Naive thymus-derived CD4-positive, alpha-beta T cell (primary cell): Measurements from ENCODE around the gene MRPL34. TPM values are rescaled to one million over a fixed set of nuclear protein-coding genes. Genes with fewer than 3 reads are reported as not detected.

ENCODE experiments used
- ATAC-seq: fragments of 150-1000 bp; cut with Tn5 transposase; 2 replicates; pipeline ENCODE4 v1.10.0; 2021; ENCODE audit warnings: mild to moderate bottlenecking, moderate library complexity
- CTCF ChIA-PET: fragments of 350-600 bp; sonication (Branson Sonifier 250); formaldehyde crosslinking; loops from one replicate; lab custom pipeline; 2021; ENCODE audit warnings: antibody characterized with exemption; lab: Charles Lee
- POLR2A ChIA-PET: fragments of 350-600 bp; sonication (Branson Sonifier 250); formaldehyde crosslinking; loops from one replicate; lab custom pipeline; 2021; ENCODE audit warnings: antibody characterized with exemption, inconsistent platforms; lab: Charles Lee
- DNase-seq, 9 donors: peaks; one replicate each; pipeline versions ENCODE4 v3.0.0 to v3.0.0-alpha.2; 2020 to 2022; ENCODE audit warnings: mixed read lengths in 1 of 9
- H3K27ac ChIP-seq: one replicate; pipeline ENCODE4 v1.7.0; 2013; ENCODE audit warnings: mild to moderate bottlenecking, low read depth, low read length, moderate library complexity
- H3K27me3 ChIP-seq, 2 donors: one replicate each; pipeline ENCODE4 v1.7.0; 2013; ENCODE audit warnings: low read length in 2 of 2, mild to moderate bottlenecking in 2 of 2, moderate library complexity in 2 of 2; ENCODE audit not compliant: control insufficient read depth in 2 of 2, insufficient read depth in 2 of 2
- H3K36me3 ChIP-seq, 3 experiments: 1 replicate in 2 of 3; 2 replicates in 1 of 3; pipeline ENCODE4 v1.7.0; 2013; ENCODE audit warnings: low read length in 3 of 3, mild to moderate bottlenecking in 3 of 3, moderate library complexity in 1 of 3; ENCODE audit not compliant: insufficient read depth in 3 of 3, control insufficient read depth in 2 of 3
- H3K4me1 ChIP-seq, 2 donors: one replicate each; pipeline ENCODE4 v1.7.0; 2013; ENCODE audit warnings: low read length in 2 of 2, mild to moderate bottlenecking in 2 of 2, moderate library complexity in 1 of 2; ENCODE audit not compliant: control insufficient read depth in 2 of 2, insufficient read depth in 2 of 2
- H3K4me3 ChIP-seq: 2 replicates; pipeline ENCODE4 v1.7.0; 2013; ENCODE audit warnings: mild to moderate bottlenecking, low read length
- H3K9me3 ChIP-seq, 3 experiments: 1 replicate in 2 of 3; 2 replicates in 1 of 3; pipeline ENCODE4 v1.7.0; 2013; ENCODE audit warnings: low read length in 3 of 3; ENCODE audit not compliant: control insufficient read depth in 2 of 3
- H3K27ac Mint-ChIP-seq, 9 donors: one replicate each; pipeline ENCODE4 v1.8.0; 2020 to 2022; ENCODE audit warnings: mixed read lengths in 9 of 9, mild to moderate bottlenecking in 8 of 9, moderate library complexity in 5 of 9, inconsistent platforms in 2 of 9
- H3K27me3 Mint-ChIP-seq, 5 donors: one replicate each; pipeline ENCODE4 v1.8.0; 2021 to 2022; ENCODE audit warnings: mixed read lengths in 5 of 5, mild to moderate bottlenecking in 1 of 5
- H3K36me3 Mint-ChIP-seq, 5 donors: one replicate each; pipeline ENCODE4 v1.8.0; 2020 to 2022; ENCODE audit warnings: mixed read lengths in 5 of 5, mild to moderate bottlenecking in 3 of 5, inconsistent platforms in 1 of 5
- H3K4me1 Mint-ChIP-seq, 7 donors: one replicate each; pipeline ENCODE4 v1.8.0; 2020 to 2022; ENCODE audit warnings: mixed read lengths in 7 of 7, mild to moderate bottlenecking in 3 of 7, inconsistent platforms in 1 of 7
- H3K4me3 Mint-ChIP-seq, 10 donors: one replicate each; pipeline ENCODE4 v1.8.0; 2020 to 2022; ENCODE audit warnings: mild to moderate bottlenecking in 10 of 10, mixed read lengths in 10 of 10, moderate library complexity in 6 of 10, inconsistent platforms in 2 of 10
- H3K9me3 Mint-ChIP-seq, 11 donors: one replicate each; pipeline ENCODE4 v1.8.0; 2020 to 2022; ENCODE audit warnings: mixed read lengths in 11 of 11, mild to moderate bottlenecking in 4 of 11, inconsistent platforms in 1 of 11, moderate library complexity in 1 of 11
- intact Hi-C, 2 donors: fragments of 100-400 bp; cut with micrococcal nuclease; formaldehyde crosslinking; loops; one replicate each; pipeline ENCODE4 v1.15.1; 2023
- polyA plus RNA-seq, 2 donors: library from polyadenylated mRNA; unstranded; fragments of 300-500 nt; fragmentation: Illumina TruSeq; gene quantifications; one replicate each; pipeline ENCODE4 v1.2.3, GENCODE V29; 2021
- total RNA-seq, 6 experiments: library from RNA in 5 of 6; stranded (reverse) in 5 of 6; gene quantifications; 1 replicate in 5 of 6; 2 replicates in 1 of 6; pipeline ENCODE4 v1.2.3 and lab custom pipeline; 2021 to 2026

Gene MRPL34
- total RNA-seq (10 to 100 TPM; 37.0 to 76.0 (median 73.3) TPM), polyA plus RNA-seq (100 to 1,000 TPM; 203 to 217 TPM), total RNA-seq (lab: John Stamatoyannopoulos, UW) (9.6 reads per million, percentile 35 among the genes with 10 or more reads in this experiment)

- intact Hi-C loops = loop anchor here (1.0 to 10.0 kb wide), 13 partner anchors 13 to 1928 kb away; partner anchors contain the start of genes BABAM1 (in 2 of the 2), C19orf44 (in 2 of the 2), CALR3 (in 2 of the 2) and HAUS8 (in 2 of the 2)
- Mint-ChIP-seq H3K4me3 (peak within 1 kb of the TSS; percentile 82 to 94 (median 90)), H3K9me3 (no peaks in the 10 kb centered on the region), H3K36me3 (peaks cover 0 to 6% (median 0%) of the 10 kb centered on the region in 5 donors), H3K4me1 (peaks cover 28 to 64% (median 57%) of the 10 kb centered on the region in 7 donors), H3K27me3 (no peaks in the 10 kb centered on the region), H3K27ac (peak within 1 kb of the TSS; percentile 82 to 93 (median 90))
- ChIA-PET POLR2A (interaction anchor here (0.6 to 5.8 kb wide), 17 partner anchors 13 to 939 kb away, joined by 3 to 56 read pairs (median 5); partner anchors contain the start of genes ANKLE1, ANO8, BABAM1 and GTPBP3), CTCF (interaction anchor here (0.6 to 1.3 kb wide), 8 partner anchors 9 to 588 kb away, joined by 3 to 5 read pairs (median 3); partner anchors contain the start of genes ANO8 and BABAM1)
- ATAC-seq (peak; percentile 65), DNase-seq (peak; percentile 81 to 96 (median 93))
- H3K4me1 ChIP-seq = peaks cover 22 to 32% of the 10 kb centered on the region in 2 donors
- H3K27me3 ChIP-seq = no peaks in the 10 kb centered on the region
- peaks cover 0 to 8% (median 0%) of the 10 kb centered on the region in 3 experiments for H3K36me3 ChIP-seq
- H3K9me3 ChIP-seq = no peaks in the 10 kb centered on the region
- peak within 1 kb of the TSS; percentile 81 for H3K27ac ChIP-seq
- H3K4me3 ChIP-seq = peak within 1 kb of the TSS; percentile 93
These were observed at the start of gene MRPL34 for GRCh38 chr19:17305517-17306284. MRPL34 (plus strand) TSS chr19:17305872; CDS start chr19:17305893, 21 bp downstream.

GRCh38 chr19:17256130-17256529 is 49.5 kb upstream of the MRPL34 start:
- ChIA-PET POLR2A (interaction anchor here (0.6 to 1.4 kb wide), 3 partner anchors 10 to 79 kb away, joined by 3 to 8 read pairs (median 3); partner anchors contain the start of gene BABAM1), CTCF (interaction anchor here (1.3 kb wide), 1 partner anchor 27 kb away, joined by 3 read pairs; no protein-coding TSS in a partner anchor)
- ATAC-seq = no peak
- no peak overlapping the region for H3K27ac Mint-ChIP-seq
- H3K36me3 ChIP-seq = no peaks in the 10 kb centered on the region
- no peak overlapping the region for H3K4me3 ChIP-seq
- no peak overlapping the region for H3K27ac ChIP-seq
- no peaks in the 10 kb centered on the region for H3K4me1 ChIP-seq
- peaks cover 4 to 7% (median 5%) of the 10 kb centered on the region in 7 donors for H3K4me1 Mint-ChIP-seq
- H3K9me3 ChIP-seq = no peaks in the 10 kb centered on the region
- H3K9me3 Mint-ChIP-seq = no peaks in the 10 kb centered on the region
- no peak overlapping the region for H3K4me3 Mint-ChIP-seq
- DNase-seq = no peak
- no peaks in the 10 kb centered on the region for H3K36me3 Mint-ChIP-seq
- intact Hi-C loops = no loop called here
- H3K27me3 ChIP-seq = no peaks in the 10 kb centered on the region
- no peaks in the 10 kb centered on the region for H3K27me3 Mint-ChIP-seq

- Mint-ChIP-seq H3K27me3 (no peaks in the 10 kb centered on the region), H3K36me3 (no peaks in the 10 kb centered on the region), H3K4me3 (no peak overlapping the region), H3K27ac (no peak overlapping the region), H3K9me3 (no peaks in the 10 kb centered on the region), H3K4me1 (peaks cover 4 to 8% (median 6%) of the 10 kb centered on the region in 7 donors)
- Histone ChIP-seq H3K36me3 (no peaks in the 10 kb centered on the region), H3K4me1 (no peaks in the 10 kb centered on the region), H3K27ac (no peak overlapping the region), H3K9me3 (no peaks in the 10 kb centered on the region), H3K4me3 (no peak overlapping the region), H3K27me3 (no peaks in the 10 kb centered on the region)
- DNase-seq (no peak), ATAC-seq (no peak)
- POLR2A ChIA-PET = interaction anchor here (0.6 to 3.5 kb wide), 6 partner anchors 8 to 112 kb away, joined by 3 to 11 read pairs (median 5); partner anchors contain the start of genes ANKLE1 and BABAM1
- intact Hi-C loops = no loop called here
- CTCF ChIA-PET = interaction anchor here (0.8 to 6.0 kb wide), 9 partner anchors 9 to 193 kb away, joined by 3 to 36 read pairs (median 3); partner anchors contain the start of gene ANKLE1
These were observed 46.4 kb upstream of the MRPL34 start for GRCh38 chr19:17259118-17259780.

GRCh38 chr19:17259934-17260333 is 45.7 kb upstream of the MRPL34 start:
- H3K9me3 ChIP-seq = no peaks in the 10 kb centered on the region
- Mint-ChIP-seq H3K4me3 (no peak overlapping the region), H3K4me1 (peaks cover 5 to 14% (median 13%) of the 10 kb centered on the region in 7 donors), H3K27me3 (no peaks in the 10 kb centered on the region), H3K36me3 (no peaks in the 10 kb centered on the region), H3K9me3 (no peaks in the 10 kb centered on the region), H3K27ac (no peak overlapping the region)
- intact Hi-C loops = loop anchor here (1.0 to 2.0 kb wide), 3 partner anchors 13 to 131 kb away; no protein-coding TSS in a partner anchor
- peaks cover 0 to 6% of the 10 kb centered on the region in 2 donors for H3K4me1 ChIP-seq
- ChIA-PET POLR2A (interaction anchor here (0.6 to 3.5 kb wide), 5 partner anchors 12 to 111 kb away, joined by 3 to 11 read pairs (median 3); partner anchors contain the start of gene ANKLE1), CTCF (interaction anchor here (0.6 to 6.0 kb wide), 10 partner anchors 23 to 893 kb away, joined by 3 to 36 read pairs (median 3); partner anchors contain the start of gene ANKLE1)
- no peaks in the 10 kb centered on the region for H3K36me3 ChIP-seq
- DNase-seq (no peak), ATAC-seq (no peak)
- no peak overlapping the region for H3K4me3 ChIP-seq
- H3K27me3 ChIP-seq = no peaks in the 10 kb centered on the region
- no peak overlapping the region for H3K27ac ChIP-seq

GRCh38 chr19:17260842-17261325 is 44.8 kb upstream of the MRPL34 start:
- ChIA-PET POLR2A (interaction anchor here (3.5 kb wide), 1 partner anchor 21 kb away, joined by 11 read pairs; the partner anchor contains the start of gene ANKLE1), CTCF (interaction anchor here (0.6 to 6.0 kb wide), 9 partner anchors 22 to 894 kb away, joined by 3 to 36 read pairs (median 3); partner anchors contain the start of gene ANKLE1)
- H3K4me3 ChIP-seq = no peak overlapping the region
- intact Hi-C loops = loop anchor here (1.0 to 2.0 kb wide), 6 partner anchors 14 to 194 kb away; no protein-coding TSS in a partner anchor
- peaks cover 0 to 10% of the 10 kb centered on the region in 2 donors for H3K4me1 ChIP-seq
- Mint-ChIP-seq H3K4me3 (no peak overlapping the region), H3K9me3 (no peaks in the 10 kb centered on the region), H3K36me3 (no peaks in the 10 kb centered on the region), H3K27ac (peak overlapping the region in 3 of 9 donors; percentile 2 to 82 (median 24)), H3K4me1 (peaks cover 5 to 14% (median 13%) of the 10 kb centered on the region in 7 donors), H3K27me3 (no peaks in the 10 kb centered on the region)
- ATAC-seq = peak; percentile 100
- no peaks in the 10 kb centered on the region for H3K36me3 ChIP-seq
- H3K9me3 ChIP-seq = no peaks in the 10 kb centered on the region
- DNase-seq = peak; percentile 76 to 90 (median 86)
- H3K27me3 ChIP-seq = no peaks in the 10 kb centered on the region
- H3K27ac ChIP-seq = no peak overlapping the region
